HG03280 (cell line): ENCODE measurements around the gene EFCAB8.

Experiments used
- ATAC-seq: cut with Tn5 transposase; IDR thresholded peaks from one replicate; pipeline ENCODE4 v1.9.1; 2021; ENCODE audit warnings: mild to moderate bottlenecking, moderate library complexity; ENCODE audit not compliant: unreplicated experiment

The EFCAB8 gene, protein sequence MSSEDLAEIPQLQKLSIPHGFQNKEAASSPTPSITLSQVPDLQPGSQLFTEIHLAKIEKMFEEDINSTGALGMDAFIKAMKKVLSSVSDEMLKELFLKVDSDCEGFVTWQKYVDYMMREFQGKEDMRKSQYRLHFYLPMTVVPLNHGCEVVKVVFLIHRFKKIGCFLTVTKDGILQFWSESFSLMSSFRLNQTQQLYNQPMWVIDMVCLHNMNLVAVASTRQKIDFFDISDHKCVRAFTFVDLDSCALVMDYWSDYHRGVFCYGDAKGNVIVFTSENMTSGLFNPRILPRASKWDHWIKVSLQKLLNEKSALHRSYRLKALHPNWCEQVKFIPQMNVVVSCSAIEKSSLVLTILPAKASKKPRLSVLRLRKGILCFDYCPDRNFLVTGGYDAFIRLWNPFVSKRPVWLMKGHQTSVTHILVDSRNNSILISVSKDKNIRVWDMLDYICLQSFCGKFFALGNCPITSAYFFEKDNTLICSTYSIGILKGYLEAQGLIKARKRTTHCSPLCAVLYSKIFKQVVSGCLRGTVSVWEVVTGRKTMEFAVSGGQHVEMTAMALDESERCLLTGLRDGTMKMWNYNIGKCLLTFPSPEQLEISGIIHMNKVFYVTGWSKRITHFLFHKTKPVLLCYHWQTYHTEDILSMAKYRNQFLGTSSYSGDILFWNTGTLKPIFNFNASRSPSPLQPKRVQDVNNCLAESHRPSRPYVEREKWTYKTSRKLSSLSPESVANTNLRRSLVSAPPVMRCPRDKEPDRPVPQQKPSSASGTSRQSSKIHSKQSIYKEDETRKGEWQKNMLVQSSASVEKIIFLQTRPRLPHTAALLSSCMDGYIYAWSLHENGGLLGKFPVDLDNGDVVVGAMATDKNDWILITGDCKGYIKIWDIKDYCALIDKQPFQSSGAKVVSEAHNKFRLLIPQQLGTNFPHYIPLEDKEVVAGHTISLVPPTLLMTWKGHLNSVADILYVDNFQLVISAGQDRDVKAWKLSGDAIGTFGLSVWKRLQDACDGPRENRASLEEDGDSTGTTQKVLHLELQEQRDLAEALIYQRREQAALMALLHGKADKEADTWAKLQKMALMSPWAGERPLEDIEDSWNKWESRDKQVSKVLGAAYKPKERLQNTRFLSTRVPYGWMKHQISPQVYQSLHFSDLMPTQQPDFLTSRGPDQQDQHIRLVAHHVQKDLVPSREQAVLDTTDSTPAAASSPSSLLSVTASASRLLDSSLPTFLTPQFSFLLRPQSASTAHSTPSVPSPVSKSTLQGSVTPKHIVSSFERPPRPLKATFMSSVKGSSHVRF

DNA sequence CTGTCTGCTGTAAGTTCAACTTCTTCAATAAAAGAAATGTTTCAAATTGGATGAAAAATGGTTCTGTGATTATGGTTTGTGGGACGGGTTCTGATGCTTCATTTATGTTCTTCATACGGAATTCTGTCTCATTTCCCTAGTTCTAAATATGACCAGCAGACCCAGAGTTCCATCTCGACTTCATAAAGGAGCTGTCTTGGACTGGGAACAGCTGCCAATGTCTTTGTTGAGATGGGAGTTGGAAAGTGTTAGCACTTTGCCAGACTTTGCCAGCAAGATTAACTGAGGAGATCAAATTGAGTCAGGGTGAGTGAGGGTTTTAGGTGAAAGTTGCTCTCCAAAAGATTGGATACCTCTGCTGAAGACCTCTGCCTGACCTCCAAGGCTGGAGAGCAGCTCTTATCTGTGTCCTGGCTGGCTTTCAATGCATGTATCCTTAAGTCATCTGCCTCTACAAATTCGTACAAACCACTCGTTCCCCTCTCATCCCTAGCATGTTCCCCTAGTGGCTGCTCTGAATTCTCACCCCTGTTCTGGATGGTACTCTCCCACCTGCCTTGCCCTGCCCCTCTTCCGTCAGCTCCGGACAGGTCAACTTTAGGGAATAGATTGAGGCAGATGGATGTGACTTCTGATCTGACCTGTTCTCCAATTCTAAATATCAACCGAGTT, at the start of gene EFCAB8:
EFCAB8 (plus strand) TSS at position 223 of the 672 bp plus-strand sequence. CDS start 4,870 bp downstream, outside the sequence.
- ATAC-seq, result no peak

DNA sequence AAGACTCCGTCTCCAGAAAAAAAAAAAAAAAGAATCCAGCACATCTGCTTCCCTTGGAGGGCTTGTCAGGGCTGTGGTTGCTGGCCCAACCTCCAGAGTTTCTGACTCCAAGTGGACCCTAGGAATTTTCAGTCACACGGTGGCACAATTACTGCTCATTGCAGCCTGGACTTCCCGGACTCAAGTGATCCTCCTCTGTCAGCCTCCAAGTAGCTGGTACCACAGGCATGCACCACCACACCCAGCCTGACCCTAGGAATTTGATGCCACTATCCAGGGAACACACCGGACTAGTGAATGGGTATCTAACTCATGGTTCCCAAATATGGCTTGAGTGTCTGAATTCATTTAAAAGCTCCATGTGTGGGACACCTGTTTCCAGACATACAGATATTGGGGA, 48.8 kb upstream of the EFCAB8 start:
- ATAC-seq, result no peak

DNA sequence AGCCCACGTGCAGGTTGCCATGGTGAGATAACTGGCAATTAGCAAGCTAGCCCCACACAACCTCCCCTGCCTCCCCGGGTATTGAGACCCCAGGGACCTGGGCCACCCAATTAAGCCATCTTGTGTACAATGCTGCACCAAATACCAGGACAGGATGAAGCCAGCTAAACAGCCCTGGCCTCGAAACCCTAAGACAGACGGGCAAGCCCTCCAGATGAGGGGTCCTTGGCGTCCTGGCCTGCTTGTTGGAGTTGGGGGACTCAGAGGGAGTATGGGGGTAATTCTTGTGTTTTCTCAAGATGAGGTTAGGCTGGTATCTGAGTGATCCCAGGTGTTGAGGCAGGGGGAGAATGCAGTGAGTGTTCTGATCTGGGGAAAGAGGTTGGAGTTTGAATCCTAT, 47.8 kb upstream of the EFCAB8 start:
- ATAC-seq, result no peak

DNA sequence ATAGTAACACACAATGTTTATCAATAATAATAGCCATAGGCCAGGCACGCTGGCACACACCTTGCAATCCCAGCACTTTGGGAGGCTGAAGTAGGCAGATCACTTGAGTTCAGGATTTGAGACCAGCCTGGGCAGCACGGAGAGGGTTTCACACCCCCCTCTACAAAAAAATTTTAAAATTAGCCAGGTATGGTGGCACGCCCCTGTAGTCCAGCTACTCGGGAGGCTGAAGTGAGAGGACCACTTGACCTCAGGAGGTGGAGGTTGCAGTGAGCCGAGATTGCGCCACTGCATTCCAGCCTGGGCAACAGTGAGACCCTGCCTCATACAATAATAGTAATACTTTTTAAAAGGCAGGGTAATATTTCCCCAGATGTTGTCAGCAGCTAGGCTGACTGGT, 46.8 kb upstream of the EFCAB8 start:
- ATAC-seq, result no peak

DNA sequence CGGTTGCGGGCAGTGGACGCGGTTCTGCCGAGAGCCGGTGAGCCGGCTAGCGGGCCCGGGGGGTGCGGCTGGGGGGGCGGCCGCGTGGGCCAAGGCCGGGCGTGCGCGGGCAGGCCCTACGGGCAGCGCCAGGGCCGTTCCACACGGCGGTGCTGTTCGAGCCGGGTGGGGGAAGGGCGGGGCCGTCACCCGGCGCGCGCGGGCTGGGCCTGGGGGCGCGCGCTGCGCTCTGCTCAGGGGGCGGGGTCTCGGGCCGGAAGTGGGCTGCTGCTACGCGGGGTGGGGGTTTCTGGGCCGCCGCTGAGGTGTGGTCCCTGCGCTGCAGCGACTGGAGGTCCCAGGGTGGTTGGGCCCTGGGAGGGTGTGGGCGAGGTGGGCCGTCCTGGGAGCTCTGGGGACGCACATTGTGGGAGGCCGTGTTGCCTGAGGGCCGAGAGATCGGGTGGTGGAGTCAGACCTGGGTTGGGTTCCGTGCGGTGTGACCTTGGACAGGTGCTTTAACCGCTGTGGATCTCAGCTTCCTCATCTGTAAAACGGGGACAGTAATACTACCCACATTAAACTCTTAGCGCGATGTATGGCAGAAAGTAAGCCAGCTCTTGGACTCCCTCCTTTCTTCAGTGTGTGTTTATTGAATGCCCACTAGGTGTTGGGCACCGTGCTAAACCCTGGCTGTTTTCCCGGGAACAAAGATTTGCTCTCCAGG, 38.6 kb upstream of the EFCAB8 start:
- ATAC-seq, result peak; percentile 51

DNA sequence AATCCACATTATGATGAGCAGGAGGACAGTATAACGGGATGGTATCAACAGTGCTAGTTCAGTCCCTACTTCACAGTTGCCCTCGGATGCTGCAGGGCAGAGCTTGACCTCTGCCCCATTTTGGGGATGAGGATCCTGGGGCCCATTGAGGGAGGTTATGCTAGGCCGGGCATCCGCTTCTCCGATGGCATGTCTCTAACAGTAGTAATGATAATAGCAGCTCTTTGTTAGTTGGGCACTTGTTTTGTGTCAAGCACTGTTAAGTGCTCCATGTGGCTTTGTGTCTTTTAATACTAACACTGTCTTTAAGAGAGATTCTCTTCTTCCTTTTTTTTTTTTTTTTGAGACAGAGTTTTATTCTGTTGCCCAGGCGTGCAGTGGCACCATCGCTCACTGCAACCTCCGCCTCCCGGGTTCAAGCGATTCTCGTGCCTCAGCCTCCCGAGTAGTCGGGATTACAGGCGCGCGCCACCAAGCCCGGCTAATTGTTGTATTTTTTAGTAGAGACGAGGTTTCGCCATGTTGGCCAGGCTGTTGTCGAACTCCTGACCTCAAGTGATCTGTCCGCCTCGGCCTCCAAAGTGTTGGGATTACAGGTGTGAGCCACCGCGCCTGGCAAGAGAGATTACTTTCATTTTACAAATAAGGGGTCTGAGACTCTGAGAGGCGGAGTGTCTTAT, 37.9 kb upstream of the EFCAB8 start:
- ATAC-seq, result no peak

DNA sequence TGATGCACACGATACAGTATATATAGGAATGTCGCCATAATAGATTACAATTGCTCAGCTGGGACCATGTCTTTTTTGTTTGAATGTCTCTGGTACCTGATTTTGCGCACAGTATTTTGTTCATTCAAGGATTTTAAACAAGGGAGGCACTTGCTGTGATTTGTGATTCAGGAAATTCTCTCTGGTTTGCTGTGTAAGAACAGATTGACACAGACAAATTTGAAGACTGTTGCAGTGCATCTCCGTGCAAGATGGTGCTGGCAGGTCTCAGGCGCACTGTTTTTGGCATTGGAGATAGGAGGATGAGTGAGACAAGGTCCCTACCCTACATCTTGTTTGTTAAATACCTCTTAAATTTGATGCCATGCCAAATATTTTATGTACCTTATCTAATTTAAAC, 36.5 kb upstream of the EFCAB8 start:
- no peak for ATAC-seq

DNA sequence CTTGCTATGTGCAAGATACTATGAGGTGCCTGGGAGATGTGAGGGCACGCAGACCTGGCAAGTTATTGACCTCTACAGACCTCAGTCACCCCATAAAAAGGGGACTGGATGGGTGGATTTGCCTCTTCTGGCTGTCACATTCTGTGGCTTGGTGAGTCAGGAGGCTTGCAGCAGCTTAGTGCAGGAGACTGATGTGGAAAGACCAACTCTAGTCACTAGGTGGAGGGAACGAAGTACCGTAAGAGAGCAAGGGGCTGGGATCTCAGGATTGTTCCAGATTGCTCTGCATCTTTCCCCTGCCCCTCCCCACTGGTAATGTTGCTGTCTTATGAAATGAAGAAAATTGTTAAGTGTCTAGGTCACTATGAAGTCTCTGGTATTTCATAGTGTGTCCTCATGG, 35.6 kb upstream of the EFCAB8 start:
- no peak for ATAC-seq

DNA sequence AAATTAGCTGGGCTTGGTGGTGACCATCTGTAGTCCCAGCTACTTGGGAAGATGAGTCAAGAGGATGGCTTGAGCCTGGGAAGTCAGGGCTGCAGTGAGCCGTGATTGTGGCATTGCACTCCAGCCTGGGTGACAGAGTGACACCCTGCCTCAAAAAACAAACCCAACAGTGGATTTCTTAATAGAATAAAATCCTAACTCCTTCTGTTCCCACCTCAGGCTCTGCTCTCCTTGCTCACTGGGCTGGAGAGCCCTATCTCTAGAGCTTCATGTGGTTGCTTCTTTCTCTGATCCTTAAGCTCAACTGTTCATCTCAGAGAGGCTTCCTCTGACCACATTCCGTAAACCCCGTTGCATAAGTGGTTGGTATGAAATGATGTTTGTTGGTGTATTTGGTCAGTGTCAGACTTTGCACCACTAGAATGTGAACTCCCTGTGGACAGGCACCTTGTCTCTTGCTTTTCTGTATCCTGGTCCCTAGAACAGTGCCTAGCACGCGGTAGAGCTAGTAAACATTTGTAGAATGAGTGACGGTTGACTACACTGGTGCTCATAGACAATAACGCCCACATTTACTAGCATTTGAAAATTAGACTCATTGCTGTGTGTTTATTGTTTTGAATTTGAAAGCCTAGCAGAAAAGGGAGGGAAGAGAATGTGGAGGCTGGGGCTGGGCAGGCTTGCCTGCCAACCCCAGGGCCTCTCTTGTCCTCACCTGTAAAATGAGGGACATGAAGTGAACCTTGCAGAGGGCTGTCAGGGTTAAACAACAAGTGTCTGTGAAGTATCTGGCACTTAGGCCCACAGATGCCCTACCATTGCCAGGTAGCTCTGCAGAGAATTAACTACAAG, 34.8 kb upstream of the EFCAB8 start:
- ATAC-seq, result no peak

DNA sequence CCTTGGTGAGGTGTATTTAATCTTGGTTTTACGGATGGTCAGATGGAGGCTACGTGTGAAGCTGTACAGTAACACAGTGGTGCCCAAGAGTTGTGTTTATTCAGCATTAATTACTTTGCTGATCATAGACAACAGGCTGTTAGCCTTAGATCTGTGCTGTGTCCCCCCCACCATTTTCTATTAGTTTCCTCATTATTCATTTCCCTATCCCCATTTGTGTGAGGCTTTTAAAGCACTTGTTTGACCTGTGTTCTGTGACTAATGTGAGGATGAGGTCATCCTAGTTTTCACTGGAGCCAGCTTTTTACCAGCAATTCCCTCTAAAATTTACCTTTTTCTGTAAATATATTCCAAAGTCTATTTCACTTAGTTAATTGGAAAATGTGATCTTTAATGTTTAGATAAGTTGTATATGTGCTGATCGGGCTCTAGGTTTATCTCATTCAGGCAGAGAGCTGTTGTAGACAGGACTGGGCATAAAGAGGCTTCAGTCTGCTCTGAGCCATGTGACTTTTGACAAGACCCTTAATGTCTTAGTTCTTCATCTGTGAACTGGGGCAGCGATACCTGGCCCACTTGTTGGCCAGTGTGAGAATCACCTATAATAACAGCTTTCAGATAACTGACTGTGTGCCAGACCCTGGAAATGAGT, 30.6 kb upstream of the EFCAB8 start:
- ATAC-seq, result no peak

DNA sequence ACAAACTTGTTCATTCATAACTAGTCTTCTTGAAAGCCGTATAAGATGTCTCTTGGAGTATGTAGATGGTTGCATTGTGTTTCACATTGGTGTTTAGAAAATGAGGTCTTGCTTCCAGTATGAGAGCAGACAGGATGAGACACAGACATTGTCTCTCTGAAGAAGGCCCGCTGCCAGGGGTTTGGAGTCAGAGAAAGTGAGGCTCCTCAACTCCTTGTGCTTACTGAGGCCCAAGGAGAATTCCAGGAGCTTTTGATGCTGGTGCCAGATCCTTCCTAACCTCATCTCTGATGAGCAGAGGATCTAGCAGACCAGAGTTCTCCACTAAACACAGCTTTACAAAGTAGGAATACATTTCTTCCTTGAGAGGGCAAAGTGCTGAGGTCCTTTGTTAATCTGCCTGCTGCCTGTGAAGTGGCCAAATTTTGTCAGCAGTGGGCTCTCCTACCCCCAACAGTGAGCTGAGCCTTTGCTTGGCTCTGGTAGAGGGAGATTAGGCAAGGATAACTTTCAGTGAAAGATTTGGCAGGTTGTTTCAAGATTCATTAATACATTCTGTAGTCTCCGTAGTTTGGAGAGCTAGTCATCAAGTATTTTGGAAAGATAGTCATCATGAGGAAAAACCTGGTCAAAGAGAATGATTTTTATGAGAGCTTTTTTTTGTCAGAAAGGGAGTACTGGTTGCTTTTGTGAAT, 29.3 kb upstream of the EFCAB8 start:
- ATAC-seq, result no peak

DNA sequence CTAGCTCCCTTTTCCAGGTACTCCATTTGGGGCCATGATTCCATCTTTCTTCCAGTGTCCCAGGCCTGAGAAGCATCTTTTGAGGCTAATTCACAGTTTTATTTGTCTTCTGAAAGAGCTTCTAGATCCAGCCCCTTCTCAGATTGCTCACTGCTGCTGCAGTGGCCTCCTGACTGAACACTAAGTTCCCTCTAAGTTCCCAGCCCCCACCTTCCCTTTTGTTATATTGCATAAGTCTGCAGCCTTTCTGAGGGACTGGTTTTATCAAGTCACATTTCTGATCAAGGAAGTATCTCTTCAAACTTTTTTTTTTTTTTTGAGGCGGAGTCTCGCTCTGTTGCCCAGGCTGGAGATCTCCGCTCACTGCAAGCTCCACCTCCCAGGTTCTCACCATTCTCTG, 28.3 kb upstream of the EFCAB8 start:
- no peak for ATAC-seq

DNA sequence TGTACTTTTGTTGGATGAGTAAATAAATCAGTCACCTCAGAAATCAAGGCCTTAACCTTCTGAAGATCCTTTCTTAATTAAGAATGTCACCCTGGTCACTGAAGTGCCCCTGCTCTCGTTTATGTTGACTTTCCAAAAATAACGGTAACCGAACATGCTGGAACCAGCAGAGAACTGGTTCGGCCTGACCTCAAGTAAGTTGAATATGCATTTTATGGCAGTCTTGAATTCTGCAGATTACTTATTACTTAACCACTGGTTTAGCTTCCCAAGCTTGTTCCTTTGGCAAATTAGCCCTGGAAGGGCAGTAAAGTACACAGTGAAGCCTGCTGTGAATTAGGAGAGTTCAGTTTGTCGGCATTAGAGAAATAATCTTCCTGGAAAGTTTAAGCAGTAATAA, 26.7 kb upstream of the EFCAB8 start:
- no peak for ATAC-seq

DNA sequence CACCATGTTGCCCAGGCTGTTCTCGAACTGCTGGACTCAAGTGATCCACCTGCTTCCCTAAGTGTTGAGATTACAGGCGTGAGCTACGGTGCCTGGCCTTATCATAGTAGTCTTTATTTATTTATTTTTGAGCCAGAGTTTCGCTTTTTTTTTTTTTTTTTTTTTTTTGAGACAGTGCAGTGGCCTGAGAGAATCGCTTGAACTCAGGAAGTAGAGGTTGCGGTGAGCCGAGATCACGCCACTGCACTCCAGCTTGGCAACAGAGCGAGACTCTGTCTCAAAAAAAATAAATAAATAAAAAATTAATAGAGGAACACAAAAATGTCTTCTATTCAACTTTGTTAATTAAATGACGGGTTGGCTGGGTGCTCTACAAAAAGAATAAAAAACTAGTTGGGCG, 26.1 kb upstream of the EFCAB8 start:
- ATAC-seq, result no peak

DNA sequence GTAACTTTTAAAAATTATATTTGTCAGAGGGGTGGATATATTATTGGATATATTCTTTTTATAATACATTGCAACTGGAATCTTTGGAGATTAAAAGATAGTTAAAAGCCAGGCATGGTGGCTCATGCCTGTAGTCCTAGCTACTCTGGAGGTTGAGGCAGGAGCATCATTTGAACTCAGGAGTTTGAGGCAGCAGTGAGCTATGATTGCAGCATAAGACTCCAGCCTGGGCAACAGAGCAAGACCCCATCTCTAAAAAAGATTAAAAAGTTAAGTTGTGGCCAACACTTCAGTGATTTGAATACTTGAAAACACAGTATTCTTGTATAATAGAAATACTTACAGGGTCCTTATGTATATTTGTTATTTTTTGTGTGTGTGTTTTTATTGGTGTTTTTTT, 23.8 kb upstream of the EFCAB8 start:
- ATAC-seq, result no peak

DNA sequence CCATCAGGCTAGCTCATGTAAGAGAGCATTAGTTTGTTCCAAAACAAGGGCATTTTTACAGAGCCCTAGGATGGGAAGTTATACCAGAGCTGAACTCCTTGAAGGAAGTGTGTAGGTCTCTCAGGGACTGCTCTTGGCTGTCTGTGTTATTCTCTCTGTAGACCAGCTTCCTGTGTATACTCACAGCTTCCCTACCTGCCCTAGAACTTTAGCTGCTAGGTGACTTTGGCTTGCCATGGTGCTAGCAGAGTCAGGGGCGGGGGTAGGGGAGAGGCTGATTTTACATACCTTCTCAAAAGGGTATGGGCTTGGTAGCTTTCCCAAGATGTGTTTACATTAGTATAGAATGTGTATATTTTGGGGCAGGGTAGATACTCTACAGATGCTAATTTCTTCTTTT, 21.6 kb upstream of the EFCAB8 start:
- no peak for ATAC-seq

DNA sequence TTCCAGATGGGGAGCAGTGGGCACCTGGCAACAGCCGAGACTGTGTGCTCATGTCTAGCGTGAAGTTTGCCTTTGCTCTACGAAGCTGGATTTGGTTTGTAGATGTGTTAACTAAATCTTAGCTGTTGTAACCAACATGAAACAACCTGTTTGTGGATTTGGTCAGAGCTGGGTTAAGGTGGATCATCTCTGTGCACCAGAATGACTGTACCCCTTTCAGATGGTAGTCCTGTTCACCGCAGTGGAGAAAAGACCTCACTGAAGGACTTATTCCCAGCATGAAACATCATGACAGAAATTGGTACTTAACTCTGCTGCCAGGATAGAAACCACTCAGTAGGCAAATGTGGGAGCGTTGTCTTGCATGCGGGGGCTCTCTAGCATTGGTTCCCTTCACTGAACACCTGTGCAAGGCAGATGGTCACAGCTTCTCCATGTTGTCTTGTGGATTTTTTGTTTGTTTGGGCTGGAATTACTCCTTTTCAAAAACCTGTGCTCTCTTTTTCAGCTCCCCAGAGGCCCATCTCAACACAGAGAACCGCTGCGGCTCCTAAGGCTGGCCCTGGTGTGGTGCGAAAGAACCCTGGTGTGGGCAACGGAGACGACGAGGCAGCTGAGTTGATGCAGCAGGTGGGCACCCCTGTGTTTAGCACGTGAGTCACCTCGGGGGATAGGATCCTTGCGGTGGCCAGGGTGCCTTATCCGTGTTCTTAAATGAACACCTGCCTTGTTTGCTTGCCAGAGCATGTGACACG, 19.3 kb upstream of the EFCAB8 start:
- no peak for ATAC-seq
